Fibroblast of pulmonary artery (primary cell): ENCODE results near the gene HMX1.

Source experiments
- DNase-seq: peaks from one replicate; pipeline ENCODE4 v3.0.0-alpha.2; 2010; ENCODE audit warnings: low read depth
- H3K4me3 ChIP-seq: replicated peaks from 2 replicates; pipeline ENCODE4 v1.5.1; 2011; ENCODE audit warnings: low read depth, mild to moderate bottlenecking, control low read depth, low read length, moderate library complexity
- CTCF ChIP-seq: IDR thresholded peaks from 2 replicates; pipeline ENCODE4 v1.5.1; 2011; ENCODE audit warnings: mild to moderate bottlenecking, control low read depth, low read length, inconsistent platforms; ENCODE audit errors: missing control alignments

Gene HMX1

GRCh38 chr4:8882239-8882638 lies 10.6 kb upstream of the HMX1 start:
- no peak for DNase-seq
- H3K4me3 ChIP-seq, result no peak overlapping the region
- no peak for TF ChIP-seq CTCF

GRCh38 chr4:8880851-8881250 lies 9.2 kb upstream of the HMX1 start:
- TF ChIP-seq CTCF, result no peak
- DNase-seq, result no peak
- no peak overlapping the region for H3K4me3 ChIP-seq

- TF ChIP-seq CTCF, result no peak
- DNase-seq, result no peak
- H3K4me3 ChIP-seq, result no peak overlapping the region
Measured at GRCh38 chr4:8879574-8879973, 7.9 kb upstream of the HMX1 start.

GRCh38 chr4:8878421-8878820 lies 6.8 kb upstream of the HMX1 start:
- no peak for TF ChIP-seq CTCF
- no peak for DNase-seq

GRCh38 chr4:8877780-8878040 lies 6.1 kb upstream of the HMX1 start:
- no peak overlapping the region for H3K4me3 ChIP-seq
- DNase-seq, result no peak
- no peak for TF ChIP-seq CTCF

More at GRCh38 chr4:8878421-8878820, 6.8 kb upstream of the HMX1 start:
- no peak overlapping the region for H3K4me3 ChIP-seq

GRCh38 chr4:8876982-8877779 lies 5.5 kb upstream of the HMX1 start:
- TF ChIP-seq CTCF, result no peak
- DNase-seq, result no peak
- H3K4me3 ChIP-seq, result no peak overlapping the region
